ENCODE results near the gene TIE1. TPM values are rescaled to one million over a fixed set of nuclear protein-coding genes. Genes with fewer than 3 reads are reported as not detected.

The TIE1 gene
- total RNA-seq, 1 donor from 2014 or later: 0.21 TPM

- Mint-ChIP-seq H3K4me3 (no peak overlapping the region), H3K27me3 (ENCODE audit: insufficient read depth, low read depth) (peaks cover 5% of the 10 kb centered on the region), H3K27ac (no peak overlapping the region), H3K36me3 (no peaks in the 10 kb centered on the region), H3K9me3 (no peaks in the 10 kb centered on the region), H3K4me1 (peaks cover 30% of the 10 kb centered on the region)
- H3K79me2 ChIP-seq (ENCODE audit: low read depth): peaks cover 6% of the 10 kb centered on the region
- no peak overlapping the region for H3K4me3 ChIP-seq
- H3K9ac ChIP-seq: no peak overlapping the region
- peaks cover 2% of the 10 kb centered on the region for H4K20me1 ChIP-seq (ENCODE audit: low read depth)
- H3K27ac ChIP-seq: no peak overlapping the region
- DNase-seq (ENCODE audit: low spot score): no peak
- H3K4me2 ChIP-seq: no peak overlapping the region
- no peaks in the 10 kb centered on the region for H3K9me3 ChIP-seq (ENCODE audit: low read depth)
- TF ChIP-seq EZH2 (IDR thresholded peaks at IDR 0.05): no peak
- TF ChIP-seq EZH2phosphoT487 (IDR thresholded peaks at IDR 0.05): no peak
- TF ChIP-seq, protein P1, sequence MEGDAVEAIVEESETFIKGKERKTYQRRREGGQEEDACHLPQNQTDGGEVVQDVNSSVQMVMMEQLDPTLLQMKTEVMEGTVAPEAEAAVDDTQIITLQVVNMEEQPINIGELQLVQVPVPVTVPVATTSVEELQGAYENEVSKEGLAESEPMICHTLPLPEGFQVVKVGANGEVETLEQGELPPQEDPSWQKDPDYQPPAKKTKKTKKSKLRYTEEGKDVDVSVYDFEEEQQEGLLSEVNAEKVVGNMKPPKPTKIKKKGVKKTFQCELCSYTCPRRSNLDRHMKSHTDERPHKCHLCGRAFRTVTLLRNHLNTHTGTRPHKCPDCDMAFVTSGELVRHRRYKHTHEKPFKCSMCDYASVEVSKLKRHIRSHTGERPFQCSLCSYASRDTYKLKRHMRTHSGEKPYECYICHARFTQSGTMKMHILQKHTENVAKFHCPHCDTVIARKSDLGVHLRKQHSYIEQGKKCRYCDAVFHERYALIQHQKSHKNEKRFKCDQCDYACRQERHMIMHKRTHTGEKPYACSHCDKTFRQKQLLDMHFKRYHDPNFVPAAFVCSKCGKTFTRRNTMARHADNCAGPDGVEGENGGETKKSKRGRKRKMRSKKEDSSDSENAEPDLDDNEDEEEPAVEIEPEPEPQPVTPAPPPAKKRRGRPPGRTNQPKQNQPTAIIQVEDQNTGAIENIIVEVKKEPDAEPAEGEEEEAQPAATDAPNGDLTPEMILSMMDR (IDR thresholded peaks at IDR 0.05): no peak
- H3K36me3 ChIP-seq: no peaks in the 10 kb centered on the region
- no peak overlapping the region for H2AFZ ChIP-seq (replicated peaks)
- peaks cover 18% of the 10 kb centered on the region for H3K4me1 ChIP-seq
- no peaks in the 10 kb centered on the region for H3K27me3 ChIP-seq
- H3F3A ChIP-seq (ENCODE audit: low read depth): peaks cover 24% of the 10 kb centered on the region
Observed at GRCh38 chr1:43354471-43354870, 53.7 kb downstream of the TIE1 start.

GRCh38 chr1:43354936-43355335 is 54.2 kb downstream of the TIE1 start:
- H3K36me3 Mint-ChIP-seq: peaks cover 4% of the 10 kb centered on the region
- peaks cover 30% of the 10 kb centered on the region for H3K4me1 Mint-ChIP-seq
- H2AFZ ChIP-seq (replicated peaks): no peak overlapping the region
- TF ChIP-seq, protein P1 (IDR thresholded peaks at IDR 0.05): no peak
- TF ChIP-seq EZH2phosphoT487 (IDR thresholded peaks at IDR 0.05): no peak
- no peak for TF ChIP-seq EZH2 (IDR thresholded peaks at IDR 0.05)
- H3K4me3 Mint-ChIP-seq: no peak overlapping the region
- H3K27me3 ChIP-seq: no peaks in the 10 kb centered on the region
- H3K36me3 ChIP-seq: no peaks in the 10 kb centered on the region
- H3K4me2 ChIP-seq: no peak overlapping the region
- no peak overlapping the region for H3K27ac Mint-ChIP-seq
- DNase-seq (ENCODE audit: low spot score): no peak
- H3K27me3 Mint-ChIP-seq (ENCODE audit: insufficient read depth, low read depth): peaks cover 2% of the 10 kb centered on the region
- peaks cover 7% of the 10 kb centered on the region for H4K20me1 ChIP-seq (ENCODE audit: low read depth)
- no peak overlapping the region for H3K27ac ChIP-seq
- H3K4me3 ChIP-seq: no peak overlapping the region
- no peaks in the 10 kb centered on the region for H3K9me3 Mint-ChIP-seq
- H3K9me3 ChIP-seq (ENCODE audit: low read depth): no peaks in the 10 kb centered on the region
- no peak overlapping the region for H3K9ac ChIP-seq
- peaks cover 11% of the 10 kb centered on the region for H3K79me2 ChIP-seq (ENCODE audit: low read depth)
- H3F3A ChIP-seq (ENCODE audit: low read depth): peaks cover 19% of the 10 kb centered on the region
- H3K4me1 ChIP-seq: peaks cover 18% of the 10 kb centered on the region

DNA sequence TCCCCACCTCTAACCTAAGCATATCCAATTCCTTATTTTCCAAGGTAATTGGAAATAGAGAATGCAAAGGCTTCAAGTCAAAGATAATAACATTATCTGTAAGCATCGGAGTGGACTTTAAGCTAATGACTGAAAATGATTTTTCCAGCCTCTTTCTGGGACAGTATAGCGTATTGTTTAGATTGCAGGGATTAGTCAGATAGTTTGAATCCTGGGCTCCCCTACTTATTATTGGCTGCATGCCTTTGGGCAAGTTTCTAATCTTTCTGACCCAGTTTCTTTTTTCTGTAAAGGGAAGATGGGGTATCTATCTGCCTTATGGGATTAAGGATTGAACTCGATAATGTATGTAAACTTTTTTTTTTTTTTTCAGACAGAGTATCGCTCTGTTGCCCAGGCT is 56.5 kb downstream of the TIE1 start:
- H3K27me3 ChIP-seq: no peaks in the 10 kb centered on the region
- no peaks in the 10 kb centered on the region for H3K9me3 Mint-ChIP-seq
- peaks cover 47% of the 10 kb centered on the region for H3K4me1 Mint-ChIP-seq
- H3K79me2 ChIP-seq (ENCODE audit: low read depth): peaks cover 34% of the 10 kb centered on the region
- peaks cover 3% of the 10 kb centered on the region for H3K27me3 Mint-ChIP-seq (ENCODE audit: insufficient read depth, low read depth)
- DNase-seq (ENCODE audit: low spot score): no peak
- H3K36me3 ChIP-seq: peaks cover 12% of the 10 kb centered on the region
- peaks cover 28% of the 10 kb centered on the region for H3F3A ChIP-seq (ENCODE audit: low read depth)
- no peak overlapping the region for H3K27ac Mint-ChIP-seq
- TF ChIP-seq, protein P1 (IDR thresholded peaks at IDR 0.05): no peak
- H2AFZ ChIP-seq (replicated peaks): no peak overlapping the region
- H4K20me1 ChIP-seq (ENCODE audit: low read depth): peaks cover 30% of the 10 kb centered on the region
- H3K9ac ChIP-seq: no peak overlapping the region
- peaks cover 26% of the 10 kb centered on the region for H3K4me1 ChIP-seq
- no peak overlapping the region for H3K27ac ChIP-seq
- no peak overlapping the region for H3K4me3 ChIP-seq
- H3K9me3 ChIP-seq (ENCODE audit: low read depth): no peaks in the 10 kb centered on the region
- H3K4me2 ChIP-seq: no peak overlapping the region
- H3K4me3 Mint-ChIP-seq: peak overlapping the region; percentile 98
- peaks cover 23% of the 10 kb centered on the region for H3K36me3 Mint-ChIP-seq

All from neural progenitor cell (in vitro differentiated cells).